Measurements from ENCODE around the gene GRIPAP1. TPM values are rescaled to one million over a fixed set of nuclear protein-coding genes. Genes with fewer than 3 reads are reported as not detected.
"Not testable (repeated sequence)": the region's sequence is repeated elsewhere in the genome, so short reads cannot be mapped to it uniquely, and the experiment has no call there.

Gene GRIPAP1
- total RNA-seq, 4 donors from 2014 or later: 42.5 to 76.2 (median 58.6) TPM

DNA sequence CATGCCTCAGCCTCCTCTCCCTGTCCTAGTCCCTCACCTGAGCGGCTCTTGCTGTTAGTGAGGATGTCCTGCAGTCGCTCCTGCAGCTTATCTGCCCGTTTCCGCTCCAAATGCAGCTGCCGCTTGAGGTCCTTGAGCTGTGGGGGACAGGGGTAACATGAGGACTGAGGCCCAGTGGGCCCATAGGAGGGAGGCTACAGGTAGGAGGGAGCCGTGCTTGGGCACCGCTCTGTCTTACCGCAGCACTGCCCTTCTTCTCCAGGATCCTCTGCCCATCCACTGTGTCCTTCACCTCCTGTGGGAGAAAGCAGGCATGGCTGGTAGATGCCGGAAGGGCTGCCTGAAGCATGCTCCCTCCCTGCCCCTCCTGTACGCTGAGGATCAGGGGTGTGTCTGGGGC, 20.9 kb downstream of the GRIPAP1 start:
- no peaks in the 10 kb centered on the region for H3K27me3 ChIP-seq
- DNase-seq (ENCODE audit: low spot score in 2 of 2): no peak
- H3K9me3 ChIP-seq: no peaks in the 10 kb centered on the region
- 88 to 95% methylated on average over 8 to 10 of the region's 10 CpGs for WGBS, 2 donors
- no peak overlapping the region for H3K4me3 ChIP-seq
- no peaks in the 10 kb centered on the region for H3K4me1 ChIP-seq
- peaks cover 0 to 69% (median 0%) of the 10 kb centered on the region in 3 donors for H3K36me3 ChIP-seq
- TF ChIP-seq EP300 (IDR thresholded peaks at IDR 0.05): no peak
- no peak for TF ChIP-seq CTCF (IDR thresholded peaks at IDR 0.05)
- no peak for TF ChIP-seq POLR2A (IDR thresholded peaks at IDR 0.05)
- no peak overlapping the region for H3K27ac ChIP-seq

- H3K36me3 ChIP-seq: peaks cover 0 to 77% (median 0%) of the 10 kb centered on the region in 3 donors
- not testable (repeated sequence) for H3K4me3 ChIP-seq; H3K27me3 ChIP-seq; H3K27ac ChIP-seq; DNase-seq (ENCODE audit: low spot score in 2 of 2); H3K4me1 ChIP-seq; H3K9me3 ChIP-seq
- WGBS, 2 donors: 84 to 88% methylated on average over 10 of the region's 10 CpGs
Observed at GRCh38 chrX:48980341-48980740, 21.7 kb downstream of the GRIPAP1 start.

DNA sequence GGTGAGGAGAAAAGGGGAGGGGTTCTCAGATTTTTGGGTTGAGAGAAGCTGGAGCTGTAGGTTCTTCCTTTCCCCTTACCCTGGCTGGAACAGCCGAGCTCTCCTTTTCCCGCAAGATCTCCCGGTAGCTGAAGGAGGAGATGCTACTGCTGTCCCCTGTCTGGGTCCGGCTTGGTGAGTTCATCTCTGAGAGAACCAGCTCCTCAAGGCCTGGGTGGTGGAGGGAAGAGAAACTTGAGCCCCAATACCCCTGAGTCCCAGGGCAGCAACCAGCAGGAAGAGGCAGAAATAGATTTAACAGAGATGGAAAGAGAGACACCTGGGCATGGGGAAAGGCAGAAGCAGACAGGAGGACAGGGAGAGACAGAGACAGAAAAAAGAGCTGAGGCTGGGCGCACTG, 23.8 kb downstream of the GRIPAP1 start:
- Histone ChIP-seq H3K27ac (no peak overlapping the region), H3K4me1 (no peaks in the 10 kb centered on the region), H3K4me3 (no peak overlapping the region), H3K27me3 (no peaks in the 10 kb centered on the region), H3K36me3 (peaks cover 0 to 80% (median 0%) of the 10 kb centered on the region in 3 donors), H3K9me3 (no peaks in the 10 kb centered on the region)
- TF ChIP-seq CTCF (IDR thresholded peaks at IDR 0.05): no peak
- TF ChIP-seq POLR2A (IDR thresholded peaks at IDR 0.05): no peak
- no peak for TF ChIP-seq EP300 (IDR thresholded peaks at IDR 0.05)
- no peak for DNase-seq (ENCODE audit: low spot score in 2 of 2)
- WGBS, 2 donors: 92 to 96% methylated on average over 4 to 5 of the region's 5 CpGs

- Histone ChIP-seq H3K9me3 (no peaks in the 10 kb centered on the region), H3K4me3 (no peak overlapping the region), H3K27ac (no peak overlapping the region), H3K4me1 (peaks cover 0 to 11% (median 0%) of the 10 kb centered on the region in 4 donors), H3K36me3 (peaks cover 0 to 58% (median 0%) of the 10 kb centered on the region in 3 donors), H3K27me3 (no peaks in the 10 kb centered on the region)
- 37 to 85% methylated on average over 3 to 6 of the region's 6 CpGs for WGBS, 2 donors
- no peak for DNase-seq (ENCODE audit: low spot score in 2 of 2)
- TF ChIP-seq EP300 (IDR thresholded peaks at IDR 0.05) (no peak), POLR2A (IDR thresholded peaks at IDR 0.05) (no peak), CTCF (IDR thresholded peaks at IDR 0.05) (no peak)
Observed at GRCh38 chrX:48976086-48976485, 26.0 kb downstream of the GRIPAP1 start.

- no peaks in the 10 kb centered on the region for H3K9me3 ChIP-seq
- H3K27me3 ChIP-seq: no peaks in the 10 kb centered on the region
- no peak overlapping the region for H3K4me3 ChIP-seq
- DNase-seq (ENCODE audit: low spot score in 2 of 2): no peak
- no peak for TF ChIP-seq EP300 (IDR thresholded peaks at IDR 0.05)
- no peak overlapping the region for H3K27ac ChIP-seq
- H3K36me3 ChIP-seq: peaks cover 0 to 53% (median 0%) of the 10 kb centered on the region in 3 donors
- 85 to 88% methylated on average over 5 of the region's 5 CpGs for WGBS, 2 donors
- H3K4me1 ChIP-seq: peaks cover 0 to 11% (median 0%) of the 10 kb centered on the region in 4 donors
Observed at GRCh38 chrX:48975541-48975940, 26.5 kb downstream of the GRIPAP1 start.

- no peak for DNase-seq (ENCODE audit: low spot score in 2 of 2)
- Histone ChIP-seq H3K4me1 (peaks cover 0 to 11% (median 0%) of the 10 kb centered on the region in 4 donors), H3K9me3 (no peaks in the 10 kb centered on the region), H3K4me3 (no peak overlapping the region), H3K27ac (no peak overlapping the region), H3K27me3 (no peaks in the 10 kb centered on the region), H3K36me3 (peaks cover 0 to 49% (median 0%) of the 10 kb centered on the region in 3 donors)
- 88 to 93% methylated on average over 7 of the region's 7 CpGs for WGBS, 2 donors
- TF ChIP-seq CTCF (IDR thresholded peaks at IDR 0.05): no peak
- no peak for TF ChIP-seq POLR2A (IDR thresholded peaks at IDR 0.05)
- no peak for TF ChIP-seq EP300 (IDR thresholded peaks at IDR 0.05)
Observed at GRCh38 chrX:48975041-48975440, 27.0 kb downstream of the GRIPAP1 start.
